ENCODE data around the gene KDM4C.

KDM4C gene

GRCh38 chr9:7097040-7097715, 339.4 kb downstream of the KDM4C start:
- H3K9me3 ChIP-seq = no peaks in the 10 kb centered on the region
- no peak for DNase-seq
- no peaks in the 10 kb centered on the region for H3K36me3 ChIP-seq
- no peak for TF ChIP-seq CTCF (IDR thresholded peaks at IDR 0.05; ENCODE audit: low read depth, low read length)
- no peak overlapping the region for H3K4me3 ChIP-seq (ENCODE audit: low read depth, low read length)
- no peaks in the 10 kb centered on the region for H3K4me1 ChIP-seq
- no peaks in the 10 kb centered on the region for H3K27me3 ChIP-seq

DNA sequence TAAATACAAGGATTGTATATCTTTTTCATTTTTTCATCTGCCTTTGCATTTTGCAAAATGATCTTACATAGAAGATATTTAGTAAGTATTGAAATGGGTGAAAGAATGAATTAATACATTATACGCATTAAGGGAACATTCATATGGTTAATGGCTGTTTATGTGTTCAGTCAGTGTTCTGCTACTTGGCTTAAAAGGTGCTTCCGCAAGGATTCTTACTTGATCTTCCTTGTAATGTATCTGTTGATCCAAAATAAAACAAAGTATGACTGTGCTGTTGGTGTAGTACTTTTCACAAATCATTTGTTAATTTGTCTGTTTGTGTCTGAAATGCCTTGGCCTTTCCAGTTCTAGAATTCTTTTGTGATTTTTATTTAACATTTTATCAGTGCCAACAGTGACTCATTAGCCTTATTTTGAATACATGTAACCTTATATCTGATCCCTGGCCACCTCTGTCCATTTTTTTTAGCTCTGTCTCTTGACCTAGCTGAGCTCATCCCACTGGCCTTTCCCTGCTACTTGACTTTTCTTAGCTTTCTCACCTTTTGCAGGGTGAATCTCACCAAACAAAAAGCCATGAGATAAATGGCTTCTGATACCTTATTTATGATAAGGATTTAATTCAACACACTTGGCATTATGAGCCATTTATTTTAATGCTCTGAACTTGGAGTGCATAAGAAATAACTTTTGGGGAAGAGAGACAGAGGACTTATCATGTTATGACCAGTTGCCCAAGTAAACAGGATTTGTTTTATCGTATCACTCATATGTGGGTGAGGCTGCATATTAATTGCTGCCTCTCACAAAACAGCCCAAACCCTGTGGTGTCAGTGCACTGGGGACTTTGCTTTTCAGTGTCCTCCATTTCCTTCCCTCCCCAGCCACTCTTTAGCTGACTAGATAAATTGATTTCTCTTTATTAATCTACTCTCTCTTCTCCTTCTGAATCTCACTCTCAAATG, 340.3 kb downstream of the KDM4C start:
- no peak for DNase-seq
- Histone ChIP-seq H3K4me1 (no peaks in the 10 kb centered on the region), H3K4me3 (ENCODE audit: low read depth, low read length) (no peak overlapping the region), H3K27me3 (no peaks in the 10 kb centered on the region), H3K36me3 (no peaks in the 10 kb centered on the region), H3K9me3 (no peaks in the 10 kb centered on the region)
- TF ChIP-seq CTCF (IDR thresholded peaks at IDR 0.05; ENCODE audit: low read depth, low read length) = no peak

GRCh38 chr9:7103367-7103766, 345.6 kb downstream of the KDM4C start:
- DNase-seq = no peak
- no peaks in the 10 kb centered on the region for H3K36me3 ChIP-seq
- no peaks in the 10 kb centered on the region for H3K27me3 ChIP-seq
- no peaks in the 10 kb centered on the region for H3K9me3 ChIP-seq
- no peak overlapping the region for H3K4me3 ChIP-seq (ENCODE audit: low read depth, low read length)
- no peak for TF ChIP-seq CTCF (IDR thresholded peaks at IDR 0.05; ENCODE audit: low read depth, low read length)
- H3K4me1 ChIP-seq = no peaks in the 10 kb centered on the region

GRCh38 chr9:7103771-7104170, 346.0 kb downstream of the KDM4C start:
- no peak for TF ChIP-seq CTCF (IDR thresholded peaks at IDR 0.05; ENCODE audit: low read depth, low read length)
- Histone ChIP-seq H3K9me3 (no peaks in the 10 kb centered on the region), H3K4me3 (ENCODE audit: low read depth, low read length) (no peak overlapping the region), H3K4me1 (no peaks in the 10 kb centered on the region), H3K27me3 (no peaks in the 10 kb centered on the region), H3K36me3 (no peaks in the 10 kb centered on the region)
- DNase-seq = no peak

- no peak overlapping the region for H3K4me3 ChIP-seq (ENCODE audit: low read depth, low read length)
- H3K4me1 ChIP-seq = no peaks in the 10 kb centered on the region
- H3K36me3 ChIP-seq = no peaks in the 10 kb centered on the region
- no peak for TF ChIP-seq CTCF (IDR thresholded peaks at IDR 0.05; ENCODE audit: low read depth, low read length)
- no peak for DNase-seq
- no peaks in the 10 kb centered on the region for H3K27me3 ChIP-seq
- H3K9me3 ChIP-seq = no peaks in the 10 kb centered on the region
Measured at GRCh38 chr9:7104625-7105024, 346.9 kb downstream of the KDM4C start.

DNA sequence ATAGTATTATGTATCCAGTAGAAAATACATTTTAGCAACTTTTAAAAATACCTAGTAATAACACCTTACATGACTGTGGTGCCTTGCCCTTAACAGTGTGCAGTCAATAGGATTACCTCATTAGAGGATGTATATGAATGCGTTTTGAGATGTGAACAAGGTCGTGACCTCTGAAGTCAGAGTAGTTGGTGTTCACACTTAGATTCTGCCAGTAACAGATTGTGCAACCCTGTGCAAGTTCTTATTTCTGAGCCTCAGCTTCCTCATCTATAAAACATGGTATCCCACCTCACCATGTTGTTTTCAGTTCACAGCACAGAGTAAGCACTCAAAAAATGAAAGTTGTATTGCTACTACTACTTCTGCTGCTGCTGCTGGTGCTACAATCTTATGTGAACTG, 347.3 kb downstream of the KDM4C start:
- TF ChIP-seq CTCF (IDR thresholded peaks at IDR 0.05; ENCODE audit: low read depth, low read length) = no peak
- no peak for DNase-seq
- no peaks in the 10 kb centered on the region for H3K9me3 ChIP-seq

More for the DNA sequence above, 347.3 kb downstream of the KDM4C start:
- no peaks in the 10 kb centered on the region for H3K4me1 ChIP-seq
- no peak overlapping the region for H3K4me3 ChIP-seq (ENCODE audit: low read depth, low read length)
- H3K27me3 ChIP-seq = no peaks in the 10 kb centered on the region
- H3K36me3 ChIP-seq = no peaks in the 10 kb centered on the region

Measured in BE2C (cell line).